ENCODE results near the gene HELT.

HELT gene

GRCh38 chr4:185068837-185069236 is 50.5 kb downstream of the HELT start:
- Histone ChIP-seq H3K4me1 (ENCODE audit: control insufficient read depth in 1 of 2, insufficient read depth in 1 of 2, low read depth in 1 of 2, low read length in 1 of 2) (no peaks in the 10 kb centered on the region), H3K36me3 (no peaks in the 10 kb centered on the region), H3K27me3 (peaks cover 57% of the 10 kb centered on the region), H3K9me3 (no peaks in the 10 kb centered on the region), H3K27ac (no peak overlapping the region), H3K4me3 (ENCODE audit: low read depth in 1 of 2, low read length in 1 of 2) (no peak overlapping the region)
- no peak for TF ChIP-seq CTCF (IDR thresholded peaks at IDR 0.05)
